Loucy (cell line): ENCODE results near the gene RNF212B.
"Not testable (repeated sequence)": the region's sequence is repeated elsewhere in the genome, so short reads cannot be mapped to it uniquely, and the experiment has no call there.

Experiments used
- H2AFZ ChIP-seq: fragments of 200-600 bp; sonication (generic); 2 replicates; pipeline ENCODE4 v1.6.0; 2016; ENCODE audit warnings: antibody characterized with exemption, mild to moderate bottlenecking, low read length, moderate library complexity
- H3F3A ChIP-seq: fragments of 200-600 bp; 2 replicates; pipeline ENCODE4 v1.6.0; 2016; ENCODE audit warnings: antibody characterized with exemption, low read depth, mild to moderate bottlenecking
- H3K27me3 ChIP-seq: fragments of 200-600 bp; sonication (generic); 2 replicates; pipeline ENCODE4 v1.6.1; 2014; ENCODE audit warnings: low read length, mild to moderate bottlenecking; ENCODE audit not compliant: insufficient read depth, poor library complexity, severe bottlenecking
- H3K36me3 ChIP-seq: fragments of 200-600 bp; sonication (generic); 2 replicates; pipeline ENCODE4 v1.6.1; 2016; ENCODE audit warnings: low read length; ENCODE audit not compliant: insufficient read depth
- H3K4me1 ChIP-seq: fragments of 200-600 bp; sonication (generic); 2 replicates; pipeline ENCODE4 v1.5.1; 2014; ENCODE audit warnings: low read length, mild to moderate bottlenecking; ENCODE audit not compliant: insufficient read depth, poor library complexity, severe bottlenecking
- H3K4me2 ChIP-seq: fragments of 200-600 bp; sonication (generic); 2 replicates; pipeline ENCODE4 v1.6.0; 2014; ENCODE audit warnings: antibody characterized with exemption, low read length, low read depth, mild to moderate bottlenecking; ENCODE audit not compliant: poor library complexity, severe bottlenecking
- H3K4me3 ChIP-seq: fragments of 200-600 bp; sonication (generic); 2 replicates; pipeline ENCODE4 v1.5.1; 2014; ENCODE audit warnings: low read length, mild to moderate bottlenecking, mixed read lengths; ENCODE audit not compliant: poor library complexity, severe bottlenecking
- H3K79me2 ChIP-seq: fragments of 200-600 bp; sonication (generic); 2 replicates; pipeline ENCODE4 v1.6.1; 2014; ENCODE audit warnings: low read length; ENCODE audit not compliant: insufficient read depth
- H3K9ac ChIP-seq: fragments of 200-600 bp; sonication (generic); 2 replicates; pipeline ENCODE4 v1.6.0; 2014; ENCODE audit warnings: mild to moderate bottlenecking, low read depth, low read length, moderate library complexity; ENCODE audit not compliant: poor library complexity, severe bottlenecking
- H3K9me2 ChIP-seq: fragments of 200-600 bp; sonication (generic); replicated peaks from 2 replicates; pipeline ENCODE4 v1.6.1; 2016; ENCODE audit warnings: low read depth, low read length, mixed read lengths
- H3K9me3 ChIP-seq: fragments of 200-600 bp; sonication (generic); 2 replicates; pipeline ENCODE4 v1.6.1; 2014; ENCODE audit warnings: mild to moderate bottlenecking, antibody characterized with exemption, low read length, low read depth; ENCODE audit not compliant: insufficient read depth
- H4K20me1 ChIP-seq: fragments of 200-600 bp; sonication (generic); 2 replicates; pipeline ENCODE4 v1.6.0; 2014; ENCODE audit warnings: antibody characterized with exemption, low read length, mild to moderate bottlenecking; ENCODE audit not compliant: insufficient read depth, poor library complexity, severe bottlenecking
- EZH2phosphoT487 ChIP-seq: fragments of 200-600 bp; IDR thresholded peaks from 2 replicates; pipeline ENCODE4 v1.6.1; 2018; ENCODE audit warnings: antibody characterized with exemption, mild to moderate bottlenecking, moderate library complexity, borderline replicate concordance
- TF ChIP-seq, protein P1 (sequence below): fragments of 200-600 bp; sonication (generic); conservative IDR thresholded peaks from 2 replicates; pipeline ENCODE4 v1.5.1; 2014; ENCODE audit warnings: mild to moderate bottlenecking, antibody characterized with exemption, low read length

The RNF212B gene

DNA sequence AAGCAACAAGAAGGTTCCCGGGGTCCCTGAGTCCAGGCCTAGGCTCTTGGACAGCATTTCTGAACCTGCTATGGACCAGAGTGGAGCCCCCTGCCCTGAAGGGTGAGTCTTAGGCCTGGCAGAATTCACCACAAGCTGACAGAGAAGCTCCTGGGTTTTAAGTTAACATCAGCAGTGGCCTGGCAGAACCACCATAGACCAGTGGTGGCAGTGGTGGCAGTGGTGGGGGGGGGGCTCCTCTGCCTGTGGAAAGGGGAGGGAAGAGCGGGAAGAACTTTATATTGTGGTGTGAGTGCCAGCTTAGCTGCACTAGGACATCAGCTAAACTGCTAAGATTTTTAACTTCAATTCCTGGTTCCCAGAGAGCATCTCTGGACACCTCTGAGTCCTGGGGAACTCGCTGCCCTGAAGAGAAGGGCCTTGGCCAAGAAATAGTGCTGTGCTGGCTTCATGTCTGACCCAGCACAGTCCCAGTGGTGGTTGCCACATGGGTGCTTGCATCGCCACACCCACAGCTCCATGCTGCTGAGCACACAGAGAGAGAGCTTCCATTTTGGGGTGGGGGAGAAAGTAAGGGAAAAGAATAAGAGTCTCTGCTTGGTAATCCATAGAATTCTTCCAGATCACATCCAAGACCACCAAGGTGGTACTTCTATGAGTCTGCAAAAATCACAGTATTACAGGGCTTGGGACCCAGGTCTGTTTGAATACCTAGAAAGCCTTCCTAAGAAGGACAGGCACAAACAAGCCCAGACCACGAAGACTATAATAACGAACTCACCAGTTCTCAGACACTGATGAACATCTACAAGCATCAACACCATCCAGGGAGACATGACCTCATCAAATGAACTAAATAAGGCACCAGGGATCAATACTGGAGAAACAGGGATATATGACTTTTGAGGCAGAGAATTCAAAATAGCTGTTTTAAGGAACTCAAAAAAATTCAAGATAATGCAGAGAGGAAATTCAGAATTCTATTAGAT lies 20.4 kb upstream of the RNF212B start:
- no peaks in the 10 kb centered on the region for H3K9me3 ChIP-seq
- no peak overlapping the region for H3K9ac ChIP-seq
- no peak for TF ChIP-seq EZH2phosphoT487
- TF ChIP-seq, protein P1, sequence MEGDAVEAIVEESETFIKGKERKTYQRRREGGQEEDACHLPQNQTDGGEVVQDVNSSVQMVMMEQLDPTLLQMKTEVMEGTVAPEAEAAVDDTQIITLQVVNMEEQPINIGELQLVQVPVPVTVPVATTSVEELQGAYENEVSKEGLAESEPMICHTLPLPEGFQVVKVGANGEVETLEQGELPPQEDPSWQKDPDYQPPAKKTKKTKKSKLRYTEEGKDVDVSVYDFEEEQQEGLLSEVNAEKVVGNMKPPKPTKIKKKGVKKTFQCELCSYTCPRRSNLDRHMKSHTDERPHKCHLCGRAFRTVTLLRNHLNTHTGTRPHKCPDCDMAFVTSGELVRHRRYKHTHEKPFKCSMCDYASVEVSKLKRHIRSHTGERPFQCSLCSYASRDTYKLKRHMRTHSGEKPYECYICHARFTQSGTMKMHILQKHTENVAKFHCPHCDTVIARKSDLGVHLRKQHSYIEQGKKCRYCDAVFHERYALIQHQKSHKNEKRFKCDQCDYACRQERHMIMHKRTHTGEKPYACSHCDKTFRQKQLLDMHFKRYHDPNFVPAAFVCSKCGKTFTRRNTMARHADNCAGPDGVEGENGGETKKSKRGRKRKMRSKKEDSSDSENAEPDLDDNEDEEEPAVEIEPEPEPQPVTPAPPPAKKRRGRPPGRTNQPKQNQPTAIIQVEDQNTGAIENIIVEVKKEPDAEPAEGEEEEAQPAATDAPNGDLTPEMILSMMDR = no peak
- H3K4me1 ChIP-seq = no peaks in the 10 kb centered on the region
- H3K79me2 ChIP-seq = no peaks in the 10 kb centered on the region
- H3K4me2 ChIP-seq = no peak overlapping the region
- no peaks in the 10 kb centered on the region for H3K27me3 ChIP-seq
- no peaks in the 10 kb centered on the region for H3F3A ChIP-seq
- no peaks in the 10 kb centered on the region for H3K36me3 ChIP-seq
- H3K4me3 ChIP-seq = no peak overlapping the region
- no peaks in the 10 kb centered on the region for H3K9me2 ChIP-seq
- H2AFZ ChIP-seq = no peak overlapping the region
- H4K20me1 ChIP-seq = no peaks in the 10 kb centered on the region

GRCh38 chr14:23219075-23219474 lies 18.7 kb upstream of the RNF212B start:
- Histone ChIP-seq H3K4me2 (no peak overlapping the region), H3K9me3 (no peaks in the 10 kb centered on the region), H2AFZ (no peak overlapping the region), H3K4me1 (no peaks in the 10 kb centered on the region), H3K36me3 (no peaks in the 10 kb centered on the region), H4K20me1 (no peaks in the 10 kb centered on the region), H3K9me2 (no peaks in the 10 kb centered on the region), H3K4me3 (no peak overlapping the region), H3F3A (no peaks in the 10 kb centered on the region), H3K9ac (no peak overlapping the region), H3K27me3 (no peaks in the 10 kb centered on the region), H3K79me2 (no peaks in the 10 kb centered on the region)
- TF ChIP-seq, protein P1 = no peak
- TF ChIP-seq EZH2phosphoT487 = no peak

DNA sequence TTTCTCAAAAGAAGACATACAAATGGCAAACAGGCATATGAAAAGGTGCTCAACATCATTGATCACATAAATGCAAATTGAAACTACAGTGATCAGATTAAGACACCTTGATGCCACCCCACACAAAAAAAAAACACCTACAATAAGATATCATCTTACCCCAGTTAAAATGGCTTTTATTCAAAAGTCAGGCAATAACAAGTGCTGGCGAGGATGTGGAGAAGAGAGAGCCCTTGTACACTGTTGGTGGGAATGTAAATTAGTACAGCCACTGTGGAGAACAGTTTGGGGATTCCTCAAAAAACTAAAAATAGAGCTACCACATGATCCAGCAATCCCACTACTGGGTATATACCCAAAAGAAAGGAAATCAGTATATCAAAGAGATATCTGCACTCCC lies 12.8 kb upstream of the RNF212B start:
- H3K4me2 ChIP-seq, H3K9ac ChIP-seq, H3K9me2 ChIP-seq, H3K36me3 ChIP-seq, H3K4me3 ChIP-seq, H3K27me3 ChIP-seq, H3F3A ChIP-seq, H3K4me1 ChIP-seq, H4K20me1 ChIP-seq, H3K79me2 ChIP-seq, H3K9me3 ChIP-seq, H2AFZ ChIP-seq: not testable (repeated sequence)
